Testis (tissue), 2 donors: ENCODE data around the gene BLM.

Experiments used
- POLR2A ChIP-seq: fragments of 450-650 bp; IDR thresholded peaks from one replicate; pipeline ENCODE4 v1.6.1; 2017; ENCODE audit warnings: antibody characterized with exemption, mild to moderate bottlenecking, moderate library complexity
- TF ChIP-seq, protein P1 (sequence below), 3 experiments: fragments of 450-650 bp in 2 of 3; fragments of 200-600 bp in 1 of 3; sonication (generic) in 1 of 3; IDR thresholded peaks; one replicate each; pipeline ENCODE4 v1.5.1; 2016 to 2019; ENCODE audit warnings: antibody characterized with exemption in 3 of 3, mild to moderate bottlenecking in 2 of 3, moderate library complexity in 1 of 3

DNA sequence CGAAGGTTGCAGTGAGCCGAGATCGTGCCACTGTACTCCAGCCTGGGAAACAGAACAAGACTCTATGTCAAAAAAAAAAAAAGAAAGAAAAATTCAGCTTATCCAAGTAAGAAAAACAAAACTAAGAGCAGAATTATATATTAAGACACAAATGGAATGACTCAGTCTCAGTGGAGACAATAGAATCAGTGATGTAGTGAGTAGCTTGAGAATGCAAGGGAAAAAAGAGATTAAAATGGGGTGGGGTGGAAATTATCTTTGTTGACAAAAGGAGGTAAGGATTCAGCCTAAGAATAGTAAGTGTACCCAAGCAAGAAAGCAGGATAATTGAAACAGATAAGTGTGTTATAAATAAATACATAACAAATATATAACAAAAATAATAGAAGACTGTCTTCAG is 70.7 kb downstream of the BLM start:
- TF ChIP-seq POLR2A = no peak
- TF ChIP-seq, protein P1, sequence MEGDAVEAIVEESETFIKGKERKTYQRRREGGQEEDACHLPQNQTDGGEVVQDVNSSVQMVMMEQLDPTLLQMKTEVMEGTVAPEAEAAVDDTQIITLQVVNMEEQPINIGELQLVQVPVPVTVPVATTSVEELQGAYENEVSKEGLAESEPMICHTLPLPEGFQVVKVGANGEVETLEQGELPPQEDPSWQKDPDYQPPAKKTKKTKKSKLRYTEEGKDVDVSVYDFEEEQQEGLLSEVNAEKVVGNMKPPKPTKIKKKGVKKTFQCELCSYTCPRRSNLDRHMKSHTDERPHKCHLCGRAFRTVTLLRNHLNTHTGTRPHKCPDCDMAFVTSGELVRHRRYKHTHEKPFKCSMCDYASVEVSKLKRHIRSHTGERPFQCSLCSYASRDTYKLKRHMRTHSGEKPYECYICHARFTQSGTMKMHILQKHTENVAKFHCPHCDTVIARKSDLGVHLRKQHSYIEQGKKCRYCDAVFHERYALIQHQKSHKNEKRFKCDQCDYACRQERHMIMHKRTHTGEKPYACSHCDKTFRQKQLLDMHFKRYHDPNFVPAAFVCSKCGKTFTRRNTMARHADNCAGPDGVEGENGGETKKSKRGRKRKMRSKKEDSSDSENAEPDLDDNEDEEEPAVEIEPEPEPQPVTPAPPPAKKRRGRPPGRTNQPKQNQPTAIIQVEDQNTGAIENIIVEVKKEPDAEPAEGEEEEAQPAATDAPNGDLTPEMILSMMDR (IDR thresholded peaks at IDR 0.05) = no peak
